Adrenal gland (tissue), 12 donors: Measurements from ENCODE around the gene SLC36A4. TPM values are rescaled to one million over a fixed set of nuclear protein-coding genes. Genes with fewer than 3 reads are reported as not detected.
"Not testable (repeated sequence)": the region's sequence is repeated elsewhere in the genome, so short reads cannot be mapped to it uniquely, and the experiment has no call there.

Experiments
- DNase-seq, 7 donors: peaks; one replicate each; pipeline ENCODE4 v3.0.0-alpha.2; 2019 to 2020
- H3K27ac ChIP-seq, 5 donors: fragments of 200-600 bp; sonication (generic) in 4 of 5; 1 replicate in 3 of 5; 2 replicates in 2 of 5; pipeline versions ENCODE4 v1.5.1 to v1.8.0; 2016 to 2020; ENCODE audit warnings: mild to moderate bottlenecking in 1 of 5
- H3K27me3 ChIP-seq: fragments of 200-600 bp; 2 replicates; pipeline ENCODE4 v1.8.0; 2021
- H3K36me3 ChIP-seq, 2 donors: fragments of 200-600 bp; replicated peaks in 1 of 2; 1 replicate in 1 of 2; 2 replicates in 1 of 2; pipeline versions ENCODE4 v1.5.1 to v1.8.0; 2018 to 2022
- H3K4me1 ChIP-seq, 2 donors: fragments of 200-600 bp; replicated peaks in 1 of 2; 1 replicate in 1 of 2; 2 replicates in 1 of 2; pipeline versions ENCODE4 v1.5.1 to v1.8.0; 2018 to 2021
- H3K4me3 ChIP-seq, 4 donors: fragments of 200-600 bp; sonication (generic) in 3 of 4; one replicate each; pipeline ENCODE4 v1.5.1; 2016 to 2018
- H3K9me3 ChIP-seq, 3 donors: fragments of 200-600 bp; sonication (generic) in 1 of 3; replicated peaks in 1 of 3; 1 replicate in 2 of 3; 2 replicates in 1 of 3; pipeline versions ENCODE4 v1.5.1 to v1.8.0; 2016 to 2021
- POLR2A ChIP-seq, 2 donors: fragments of 450-650 bp; IDR thresholded peaks; one replicate each; pipeline ENCODE4 v1.6.1; 2017; ENCODE audit warnings: antibody characterized with exemption in 2 of 2, mild to moderate bottlenecking in 2 of 2, moderate library complexity in 1 of 2
- WGBS, 4 donors: extraction: QIAGEN DNeasy Blood & Tissue Kit in 2 of 4; methylation state at CpG; one replicate each; pipeline versions ENCODE4 v1.1.5 to v1.1.7; 2013 to 2017; 5-methylcytosine and 5-hydroxymethylcytosine counted together
- intact Hi-C, 2 donors: fragments of 100-400 bp; cut with DNase I; formaldehyde crosslinking; loops; one replicate each; pipeline versions ENCODE4 v1.14.1 to v1.15.0; 2022 to 2023
- polyA plus RNA-seq, 3 donors: library from polyadenylated mRNA; stranded (reverse); fragments of 200-250 nt in 2 of 3; fragments of 350-450 nt in 1 of 3; fragmentation: Illumina TruSeq in 1 of 3; extraction: RNeasy Lipid Tissue Mini Kit (QIAGEN cat#74804) in 1 of 3; gene quantifications; one replicate each; pipeline ENCODE4 v1.2.3, GENCODE V29; 2013 to 2014
- total RNA-seq, 9 donors: library from RNA; depleted of rRNA in 4 of 9; stranded (reverse); fragments of >200 nt in 4 of 9; fragments of 120-200 nt in 1 of 9; fragmentation: NEBNext Ultra II Directional in 1 of 9; extraction: Animal tissue kit (Norgen Biotek cat#: 25700) in 1 of 9; gene quantifications; one replicate each; pipeline versions ENCODE4 v1.1.0 to v1.2.4, GENCODE V29; 2013 to 2023
- TF ChIP-seq, protein P1 (sequence below), 6 experiments: fragments of 450-650 bp in 4 of 6; fragments of 200-600 bp in 2 of 6; sonication (generic) in 1 of 6; IDR thresholded peaks; 1 replicate in 5 of 6; 2 replicates in 1 of 6; pipeline versions ENCODE4 v1.5.1 to v1.8.0; 2016 to 2021; ENCODE audit warnings: antibody characterized with exemption in 6 of 6, mild to moderate bottlenecking in 2 of 6, moderate library complexity in 1 of 6
- donor health status: healthy with polysubstance abuse.
- donor health status: Bipolar disorder and iron deficiency.
- donor health status: DM: yes; HTN: yes; CAD: no.
- donor health status: DM: no; HTN: no; CAD: no.
- donor health status: DM: no; HTN: no; CAD: no.
- donor health status: DM: yes; HTN: yes; CAD: no.

The SLC36A4 gene
- total and polyA plus RNA-seq, 12 donors = 4.6 to 24.0 (median 12.0) TPM

DNA sequence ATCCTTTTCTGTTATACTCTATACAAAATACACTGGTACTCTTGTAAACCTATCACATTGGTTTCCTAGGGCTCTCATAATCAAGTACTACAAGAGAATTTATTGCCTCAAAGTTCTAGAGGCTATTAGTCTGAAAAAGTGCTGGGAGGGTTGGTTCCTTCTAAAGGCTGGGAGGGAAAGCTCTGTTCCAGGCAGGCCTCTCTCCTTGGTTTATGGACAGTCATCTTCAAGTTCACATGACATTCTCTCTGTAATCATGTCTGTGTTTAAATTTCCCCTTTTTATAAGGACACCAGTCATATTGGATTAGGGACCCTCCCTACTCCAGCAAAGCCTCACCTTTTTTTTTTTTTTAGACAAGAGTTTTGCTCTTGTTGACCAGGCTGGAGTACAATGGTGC is 9.1 kb downstream of the SLC36A4 start:
- no peaks in the 10 kb centered on the region for H3K4me1 ChIP-seq
- intact Hi-C loops = no loop called here
- no peak for TF ChIP-seq POLR2A (IDR thresholded peaks at IDR 0.05)
- TF ChIP-seq, protein P1, sequence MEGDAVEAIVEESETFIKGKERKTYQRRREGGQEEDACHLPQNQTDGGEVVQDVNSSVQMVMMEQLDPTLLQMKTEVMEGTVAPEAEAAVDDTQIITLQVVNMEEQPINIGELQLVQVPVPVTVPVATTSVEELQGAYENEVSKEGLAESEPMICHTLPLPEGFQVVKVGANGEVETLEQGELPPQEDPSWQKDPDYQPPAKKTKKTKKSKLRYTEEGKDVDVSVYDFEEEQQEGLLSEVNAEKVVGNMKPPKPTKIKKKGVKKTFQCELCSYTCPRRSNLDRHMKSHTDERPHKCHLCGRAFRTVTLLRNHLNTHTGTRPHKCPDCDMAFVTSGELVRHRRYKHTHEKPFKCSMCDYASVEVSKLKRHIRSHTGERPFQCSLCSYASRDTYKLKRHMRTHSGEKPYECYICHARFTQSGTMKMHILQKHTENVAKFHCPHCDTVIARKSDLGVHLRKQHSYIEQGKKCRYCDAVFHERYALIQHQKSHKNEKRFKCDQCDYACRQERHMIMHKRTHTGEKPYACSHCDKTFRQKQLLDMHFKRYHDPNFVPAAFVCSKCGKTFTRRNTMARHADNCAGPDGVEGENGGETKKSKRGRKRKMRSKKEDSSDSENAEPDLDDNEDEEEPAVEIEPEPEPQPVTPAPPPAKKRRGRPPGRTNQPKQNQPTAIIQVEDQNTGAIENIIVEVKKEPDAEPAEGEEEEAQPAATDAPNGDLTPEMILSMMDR (IDR thresholded peaks at IDR 0.05) = no peak
- no peaks in the 10 kb centered on the region for H3K27me3 ChIP-seq
- DNase-seq = no peak
- H3K4me3 ChIP-seq = no peak overlapping the region
- no peaks in the 10 kb centered on the region for H3K36me3 ChIP-seq
- H3K27ac ChIP-seq = no peak overlapping the region
- no peaks in the 10 kb centered on the region for H3K9me3 ChIP-seq

DNA sequence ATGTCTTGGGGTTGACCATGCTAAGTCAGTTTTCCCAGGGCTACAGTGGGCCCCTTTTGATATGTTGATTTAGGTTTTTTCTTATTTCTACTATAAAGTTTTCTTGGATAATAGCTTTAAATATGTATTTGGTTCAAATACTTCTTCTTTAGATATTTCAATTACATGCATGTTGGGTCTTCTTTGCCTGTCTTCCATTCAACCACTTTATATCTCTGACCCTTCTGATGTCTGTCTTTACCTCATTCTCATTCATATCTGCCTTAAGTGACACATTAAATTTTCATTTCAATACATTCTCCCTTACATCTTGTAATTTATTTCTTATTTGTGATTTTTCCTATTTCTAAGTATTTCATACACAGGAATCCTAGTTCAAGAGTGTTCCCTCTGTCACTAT is 10.5 kb downstream of the SLC36A4 start:
- Histone ChIP-seq H3K36me3 (no peaks in the 10 kb centered on the region), H3K27me3 (no peaks in the 10 kb centered on the region), H3K4me1 (no peaks in the 10 kb centered on the region), H3K27ac (no peak overlapping the region), H3K9me3 (no peaks in the 10 kb centered on the region), H3K4me3 (no peak overlapping the region)
- intact Hi-C loops = no loop called here
- DNase-seq = no peak
- TF ChIP-seq, protein P1 (IDR thresholded peaks at IDR 0.05) = no peak
- no peak for TF ChIP-seq POLR2A (IDR thresholded peaks at IDR 0.05)

DNA sequence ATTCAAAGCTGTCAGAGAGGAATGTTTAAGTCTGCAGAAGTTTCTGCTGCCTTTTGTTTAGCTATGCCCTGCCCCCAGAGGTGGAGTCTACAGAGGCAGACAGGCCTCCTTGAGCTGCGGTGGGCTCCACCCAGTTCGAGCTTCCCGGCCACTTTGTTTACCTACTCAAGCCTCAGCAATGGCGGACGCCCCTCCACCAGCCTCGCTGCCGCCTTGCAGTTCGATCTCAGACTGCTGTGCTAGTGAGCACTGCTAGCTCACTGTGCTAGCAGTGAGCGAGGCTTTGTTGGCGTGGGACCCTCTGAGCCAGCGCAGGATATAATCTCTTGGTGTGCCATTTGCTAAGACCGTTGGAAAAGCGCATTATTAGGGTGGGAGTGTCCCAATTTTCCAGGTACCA is 19.9 kb downstream of the SLC36A4 start:
- H3K36me3 ChIP-seq, DNase-seq, H3K4me1 ChIP-seq, H3K4me3 ChIP-seq, intact Hi-C loops, H3K9me3 ChIP-seq, H3K27ac ChIP-seq, H3K27me3 ChIP-seq: not testable (repeated sequence)
- 90 to 94% (median 92%) methylated on average over 10 to 13 of the region's 13 CpGs for WGBS, 4 donors

DNA sequence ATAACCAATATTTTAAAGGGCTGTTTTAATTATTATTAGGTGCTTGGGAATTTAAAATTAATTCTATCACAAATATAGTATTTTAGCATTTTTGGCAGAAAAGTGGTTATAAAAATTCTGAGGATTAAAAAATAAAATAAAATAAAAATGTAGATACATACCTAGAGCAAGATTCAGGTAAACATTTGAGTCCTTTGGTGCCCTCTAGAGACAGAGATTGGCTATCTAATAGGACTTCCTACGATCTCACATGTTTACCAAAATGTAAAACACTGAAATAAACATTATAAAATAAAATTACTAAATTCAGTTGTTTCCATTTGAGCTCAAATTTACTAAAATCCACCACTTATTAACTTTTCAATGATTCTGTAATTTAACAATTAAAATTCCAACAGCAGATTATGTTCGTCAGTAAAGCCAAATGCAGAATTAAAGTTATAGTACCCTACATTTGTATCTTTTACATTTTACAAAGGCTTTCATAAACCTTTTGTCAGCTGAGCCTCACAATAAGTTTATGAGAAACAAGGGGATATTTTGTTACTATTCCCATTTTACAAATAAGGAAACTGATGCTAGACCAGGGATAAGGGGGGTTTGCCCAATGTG is 27.7 kb downstream of the SLC36A4 start:
- no peak overlapping the region for H3K27ac ChIP-seq
- TF ChIP-seq POLR2A (IDR thresholded peaks at IDR 0.05) = no peak
- TF ChIP-seq, protein P1 (IDR thresholded peaks at IDR 0.05) = peak in 5 of 6 experiments; percentile 6 to 49 (median 41)
- intact Hi-C loops = no loop called here
- DNase-seq = no peak
- H3K4me3 ChIP-seq = no peak overlapping the region
- H3K36me3 ChIP-seq = peaks cover 0 to 6% of the 10 kb centered on the region in 2 donors
- H3K9me3 ChIP-seq = no peaks in the 10 kb centered on the region
- no peaks in the 10 kb centered on the region for H3K27me3 ChIP-seq
- H3K4me1 ChIP-seq = no peaks in the 10 kb centered on the region
- 50 to 70% (median 67%) methylated on average over 2 of the region's 2 CpGs for WGBS, 4 donors

DNA sequence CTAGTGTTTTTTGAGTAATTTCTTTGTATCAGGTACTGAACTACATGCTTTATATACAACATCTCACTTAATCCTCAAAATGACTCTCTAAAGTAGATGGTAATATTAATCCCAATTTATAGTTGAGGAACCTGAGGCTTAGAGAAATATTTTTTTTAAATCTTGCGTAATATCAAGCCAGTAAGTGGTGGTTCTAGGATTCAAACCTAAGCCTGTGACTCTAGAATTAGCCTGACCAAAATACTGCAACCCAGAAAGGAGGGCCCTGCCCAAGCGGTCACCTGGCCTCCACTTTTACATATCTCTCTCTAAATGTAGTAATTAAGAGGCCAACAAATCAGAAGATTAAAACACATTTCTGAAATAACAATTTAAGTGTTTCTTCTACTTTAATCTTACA is 28.6 kb downstream of the SLC36A4 start:
- Histone ChIP-seq H3K27me3 (no peaks in the 10 kb centered on the region), H3K27ac (no peak overlapping the region), H3K4me1 (no peaks in the 10 kb centered on the region), H3K36me3 (peaks cover 0 to 16% of the 10 kb centered on the region in 2 donors), H3K4me3 (no peak overlapping the region), H3K9me3 (no peaks in the 10 kb centered on the region)
- WGBS, 4 donors = 95 to 100% (median 97%) methylated on average over 2 of the region's 2 CpGs
- intact Hi-C loops = no loop called here
- no peak for TF ChIP-seq POLR2A (IDR thresholded peaks at IDR 0.05)
- TF ChIP-seq, protein P1 (IDR thresholded peaks at IDR 0.05) = no peak
- DNase-seq = no peak
